ENCODE data around the gene UROC1.

The UROC1 gene

DNA sequence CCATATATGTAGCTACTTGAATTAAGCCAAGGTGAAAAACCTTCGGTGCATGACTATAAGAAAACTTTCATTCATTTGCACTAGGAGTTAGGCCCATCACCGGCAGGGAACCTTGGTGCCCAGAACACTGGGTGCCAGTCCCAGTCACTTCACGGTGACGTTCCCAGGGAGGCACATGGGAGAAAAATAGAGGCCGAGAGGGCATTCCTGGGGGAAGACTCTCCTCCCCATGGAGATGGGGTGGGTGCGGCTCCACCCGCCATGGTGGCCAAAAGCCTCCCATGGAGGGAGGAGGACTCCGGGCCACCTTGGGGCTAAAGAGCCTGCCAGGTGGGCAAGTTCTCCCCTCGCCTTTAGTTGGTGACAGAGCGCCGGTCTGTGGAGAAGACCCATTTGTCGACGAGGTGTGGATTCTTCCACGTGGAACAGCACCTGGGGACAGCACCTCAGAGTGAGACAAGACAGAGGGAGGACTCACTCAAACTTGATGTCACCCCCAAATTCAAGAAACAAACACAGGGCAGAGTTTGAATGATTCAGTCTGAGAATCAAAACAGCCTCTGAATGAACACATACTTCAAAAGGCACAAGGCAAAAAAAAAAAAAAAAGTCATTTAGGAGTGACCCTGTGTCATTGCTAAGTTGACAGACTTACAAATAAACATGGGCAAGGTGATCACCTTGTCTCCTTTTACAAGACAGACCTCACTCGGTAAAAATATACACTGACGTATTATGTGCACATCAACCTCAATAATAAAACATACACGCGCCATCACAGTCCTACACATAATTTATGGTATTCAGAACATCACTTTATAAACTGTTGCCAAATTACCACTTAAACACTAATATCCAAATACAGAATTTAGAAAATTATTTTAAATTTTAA is 80.5 kb downstream of the UROC1 start:
- TF ChIP-seq, protein P1, sequence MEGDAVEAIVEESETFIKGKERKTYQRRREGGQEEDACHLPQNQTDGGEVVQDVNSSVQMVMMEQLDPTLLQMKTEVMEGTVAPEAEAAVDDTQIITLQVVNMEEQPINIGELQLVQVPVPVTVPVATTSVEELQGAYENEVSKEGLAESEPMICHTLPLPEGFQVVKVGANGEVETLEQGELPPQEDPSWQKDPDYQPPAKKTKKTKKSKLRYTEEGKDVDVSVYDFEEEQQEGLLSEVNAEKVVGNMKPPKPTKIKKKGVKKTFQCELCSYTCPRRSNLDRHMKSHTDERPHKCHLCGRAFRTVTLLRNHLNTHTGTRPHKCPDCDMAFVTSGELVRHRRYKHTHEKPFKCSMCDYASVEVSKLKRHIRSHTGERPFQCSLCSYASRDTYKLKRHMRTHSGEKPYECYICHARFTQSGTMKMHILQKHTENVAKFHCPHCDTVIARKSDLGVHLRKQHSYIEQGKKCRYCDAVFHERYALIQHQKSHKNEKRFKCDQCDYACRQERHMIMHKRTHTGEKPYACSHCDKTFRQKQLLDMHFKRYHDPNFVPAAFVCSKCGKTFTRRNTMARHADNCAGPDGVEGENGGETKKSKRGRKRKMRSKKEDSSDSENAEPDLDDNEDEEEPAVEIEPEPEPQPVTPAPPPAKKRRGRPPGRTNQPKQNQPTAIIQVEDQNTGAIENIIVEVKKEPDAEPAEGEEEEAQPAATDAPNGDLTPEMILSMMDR (IDR thresholded peaks at IDR 0.05; ENCODE audit: low read length, missing control alignments): no peak

DNA sequence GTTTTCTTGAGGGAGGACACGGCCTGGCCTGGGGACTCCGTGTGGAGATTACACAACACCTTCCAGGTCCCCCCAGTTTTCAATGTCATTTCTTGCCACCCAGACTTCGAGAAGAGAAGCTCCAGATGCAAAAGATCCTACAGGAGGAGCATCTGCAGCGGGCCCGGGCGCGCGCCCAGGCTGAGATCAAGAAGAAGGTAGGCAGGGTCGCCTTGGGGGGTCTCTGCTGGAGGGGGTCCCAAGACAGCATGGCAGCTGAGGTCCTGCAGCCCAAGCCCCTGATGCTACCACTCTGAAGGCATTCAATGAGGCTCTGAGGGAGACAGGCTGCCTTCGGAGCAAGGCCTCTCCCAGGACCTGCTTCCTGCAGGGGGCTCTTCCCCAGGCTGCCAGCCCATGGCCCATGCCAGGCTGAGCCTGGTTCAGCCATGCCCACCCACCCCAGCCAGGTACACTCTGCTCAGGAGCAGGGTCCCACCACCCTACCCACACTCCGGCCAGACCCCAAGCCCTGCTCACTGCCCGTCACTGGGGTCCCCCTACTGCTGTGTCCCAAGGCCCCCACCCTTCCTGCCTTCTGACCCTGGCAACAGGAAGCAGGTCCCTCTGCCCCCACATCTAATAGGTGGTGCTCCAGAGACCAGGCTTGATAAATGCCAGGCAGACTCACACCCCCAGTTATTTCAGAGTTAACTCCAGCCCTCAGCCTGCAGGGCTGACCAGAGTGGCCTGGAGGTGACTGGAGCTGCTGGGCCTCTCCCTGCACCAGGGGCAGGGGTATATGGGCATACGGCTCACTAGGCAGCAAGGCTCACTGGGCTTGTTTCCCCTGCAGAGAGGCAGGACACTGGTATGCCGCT is 81.9 kb downstream of the UROC1 start:
- no peak overlapping the region for H3K4me3 ChIP-seq (replicated peaks; ENCODE audit: low read depth, low read length)
- no peak for DNase-seq (ENCODE audit: low read depth)
- TF ChIP-seq, protein P1 (IDR thresholded peaks at IDR 0.05; ENCODE audit: low read length, missing control alignments): no peak

More for the DNA sequence above, 80.5 kb downstream of the UROC1 start:
- no peak overlapping the region for H3K4me3 ChIP-seq (replicated peaks; ENCODE audit: low read depth, low read length)
- DNase-seq (ENCODE audit: low read depth): no peak

DNA sequence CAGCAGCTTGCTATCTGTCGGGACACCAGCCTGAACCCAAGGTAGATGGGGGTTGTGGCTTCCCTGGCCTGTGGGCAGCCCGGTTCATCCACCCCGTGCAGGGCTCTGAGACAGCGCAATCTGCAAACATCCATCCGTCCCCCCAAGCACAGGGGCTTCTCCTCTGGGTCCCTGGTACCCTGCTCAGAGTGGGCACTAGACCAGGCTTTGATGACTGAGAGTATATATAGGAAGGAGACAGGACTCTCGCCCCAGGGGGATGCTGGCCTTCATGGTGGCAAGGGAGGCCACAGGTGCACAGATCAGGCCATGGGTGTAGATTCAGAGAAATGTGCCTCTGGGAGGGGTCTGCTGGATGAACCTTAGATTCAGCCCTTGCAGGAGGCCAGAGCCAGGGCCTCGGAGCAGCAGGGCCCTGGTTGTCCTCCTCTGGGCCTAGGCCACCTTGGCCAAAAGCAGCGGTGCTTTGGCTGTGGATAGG is 82.6 kb downstream of the UROC1 start:
- TF ChIP-seq, protein P1 (IDR thresholded peaks at IDR 0.05; ENCODE audit: low read length, missing control alignments): no peak
- no peak for DNase-seq (ENCODE audit: low read depth)

DNA sequence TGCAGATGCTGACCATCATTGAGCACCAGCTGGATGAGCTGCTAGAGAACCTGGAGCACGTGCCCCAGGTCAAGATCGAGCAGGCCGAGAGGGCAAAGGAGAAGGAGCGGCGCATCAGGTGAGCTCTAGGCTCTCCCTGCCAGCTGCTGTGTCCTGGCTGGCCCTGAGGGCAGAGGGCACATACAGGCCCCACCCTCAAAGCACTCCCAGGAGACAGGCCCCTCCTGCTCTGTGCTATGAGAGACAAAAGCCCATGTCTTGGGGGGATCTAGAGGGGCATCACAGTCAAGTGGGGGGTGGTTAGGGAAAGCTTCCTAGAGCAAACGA is 83.3 kb downstream of the UROC1 start:
- no peak overlapping the region for H3K4me3 ChIP-seq (replicated peaks; ENCODE audit: low read depth, low read length)
- DNase-seq (ENCODE audit: low read depth): no peak
- TF ChIP-seq, protein P1 (IDR thresholded peaks at IDR 0.05; ENCODE audit: low read length, missing control alignments): no peak

More for the DNA sequence above, 82.6 kb downstream of the UROC1 start:
- no peak overlapping the region for H3K4me3 ChIP-seq (replicated peaks; ENCODE audit: low read depth, low read length)

DNA sequence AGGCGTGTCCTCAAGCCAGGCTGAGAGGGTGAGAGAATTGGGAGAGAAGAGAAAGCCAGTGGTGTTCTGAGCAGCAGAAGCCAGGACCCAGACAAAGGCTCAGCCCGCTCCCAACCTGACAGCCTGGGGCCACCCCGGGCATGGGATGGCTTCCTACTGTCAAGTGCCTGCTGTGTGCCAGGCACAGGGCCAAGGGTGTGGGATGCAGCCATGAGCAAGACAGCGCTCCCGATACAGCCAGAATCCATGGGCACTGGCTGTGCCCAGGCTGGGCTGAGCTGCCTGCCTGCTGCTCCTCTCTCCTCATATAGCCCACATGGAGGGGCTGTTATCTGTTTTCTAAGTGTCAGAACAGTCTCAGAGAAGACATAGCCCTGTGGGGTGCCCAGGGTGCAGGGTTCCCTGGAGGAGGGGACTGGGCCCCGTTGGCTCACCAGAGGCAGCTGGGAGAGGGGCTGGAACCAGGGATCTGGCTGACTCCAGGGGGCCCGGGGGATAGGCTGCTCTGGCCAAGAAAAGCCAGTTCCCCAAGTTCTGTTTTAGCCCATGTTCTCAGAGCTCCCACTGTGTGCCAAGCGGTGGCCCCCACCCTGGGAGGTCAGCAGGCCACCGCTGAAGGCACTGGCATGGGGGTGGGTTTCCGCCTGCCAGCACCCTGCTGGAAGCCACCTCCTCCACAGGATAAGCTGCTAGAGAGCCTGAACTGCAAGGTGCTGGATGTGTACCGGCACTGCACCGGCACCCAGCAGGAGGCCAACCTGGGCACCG is 83.9 kb downstream of the UROC1 start:
- H3K4me3 ChIP-seq (replicated peaks; ENCODE audit: low read depth, low read length): no peak overlapping the region
- DNase-seq (ENCODE audit: low read depth): no peak
- TF ChIP-seq, protein P1 (IDR thresholded peaks at IDR 0.05; ENCODE audit: low read length, missing control alignments): no peak

DNA sequence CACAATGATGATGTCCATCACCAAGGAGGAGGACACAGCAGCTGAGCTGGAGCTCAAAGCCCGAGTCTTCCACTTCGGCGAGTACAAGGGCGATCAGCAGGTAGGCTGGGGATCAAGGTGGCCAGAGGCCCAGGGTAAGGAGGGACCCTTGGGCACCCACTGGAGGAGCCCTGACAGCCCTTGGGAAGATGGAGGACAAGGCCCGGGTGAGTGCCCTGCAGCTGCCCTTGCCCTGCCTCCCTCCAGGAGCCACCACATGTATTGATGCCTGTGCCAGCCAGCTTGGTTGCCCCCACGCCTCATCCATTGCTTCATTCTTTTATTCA is 84.5 kb downstream of the UROC1 start:
- H3K4me3 ChIP-seq (replicated peaks; ENCODE audit: low read depth, low read length): no peak overlapping the region
- TF ChIP-seq, protein P1 (IDR thresholded peaks at IDR 0.05; ENCODE audit: low read length, missing control alignments): no peak
- DNase-seq (ENCODE audit: low read depth): no peak

Data from fibroblast of pulmonary artery (primary cell).